ENCODE results near the gene NEU3.

DNA sequence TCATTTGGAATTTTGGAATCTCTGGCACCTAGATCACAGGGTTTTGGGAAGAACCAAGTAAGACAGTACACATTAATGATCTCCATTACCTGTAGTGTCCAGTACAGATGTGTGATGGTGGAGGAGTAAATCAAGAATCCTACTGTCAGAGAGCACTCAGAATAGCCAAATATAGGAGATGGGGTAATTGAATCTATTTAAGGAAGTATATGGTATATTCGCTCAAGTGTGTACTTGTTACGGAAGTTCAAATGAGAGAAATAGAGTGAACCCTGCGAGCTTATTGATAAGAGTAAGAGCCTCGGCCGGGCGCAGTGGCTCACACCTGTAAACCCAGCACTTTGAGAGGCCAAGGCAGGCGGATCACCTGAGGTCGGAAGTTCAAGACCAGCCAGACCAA, 37.5 kb upstream of the NEU3 start:
- no peak for TF ChIP-seq ELF4 (IDR thresholded peaks at IDR 0.05)
- TF ChIP-seq, protein P1, sequence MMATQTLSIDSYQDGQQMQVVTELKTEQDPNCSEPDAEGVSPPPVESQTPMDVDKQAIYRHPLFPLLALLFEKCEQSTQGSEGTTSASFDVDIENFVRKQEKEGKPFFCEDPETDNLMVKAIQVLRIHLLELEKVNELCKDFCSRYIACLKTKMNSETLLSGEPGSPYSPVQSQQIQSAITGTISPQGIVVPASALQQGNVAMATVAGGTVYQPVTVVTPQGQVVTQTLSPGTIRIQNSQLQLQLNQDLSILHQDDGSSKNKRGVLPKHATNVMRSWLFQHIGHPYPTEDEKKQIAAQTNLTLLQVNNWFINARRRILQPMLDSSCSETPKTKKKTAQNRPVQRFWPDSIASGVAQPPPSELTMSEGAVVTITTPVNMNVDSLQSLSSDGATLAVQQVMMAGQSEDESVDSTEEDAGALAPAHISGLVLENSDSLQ (IDR thresholded peaks at IDR 0.05) = no peak
- no peak for TF ChIP-seq ZNF384 (IDR thresholded peaks at IDR 0.05)
- TF ChIP-seq L3MBTL2 (conservative IDR thresholded peaks at IDR 0.05) = no peak
- TF ChIP-seq HDGF (IDR thresholded peaks at IDR 0.05; ENCODE audit: borderline replicate concordance) = no peak
- no peak for TF ChIP-seq SP1 (IDR thresholded peaks at IDR 0.05)
- no peak for TF ChIP-seq FOXK2 (IDR thresholded peaks at IDR 0.05)

Measured in HEK293T (cell line).